Activated naive CD8-positive, alpha-beta T cell (primary cell): ENCODE data around the gene PACRG.

Experiments used
- H3K27ac Mint-ChIP-seq: one replicate; pipeline ENCODE4 v1.8.0; 2021; ENCODE audit warnings: mixed read lengths
- H3K27me3 Mint-ChIP-seq: one replicate; pipeline ENCODE4 v1.8.0; 2021; ENCODE audit warnings: mixed read lengths
- H3K36me3 Mint-ChIP-seq: one replicate; pipeline ENCODE4 v1.8.0; 2021; ENCODE audit warnings: mixed read lengths
- H3K4me1 Mint-ChIP-seq: one replicate; pipeline ENCODE4 v1.8.0; 2021; ENCODE audit warnings: low read depth, mixed read lengths
- H3K4me3 Mint-ChIP-seq: one replicate; pipeline ENCODE4 v1.8.0; 2021; ENCODE audit warnings: mild to moderate bottlenecking, mixed read lengths
- H3K9me3 Mint-ChIP-seq: one replicate; pipeline ENCODE4 v1.8.0; 2021; ENCODE audit warnings: low read depth, mixed read lengths

The PACRG gene

DNA sequence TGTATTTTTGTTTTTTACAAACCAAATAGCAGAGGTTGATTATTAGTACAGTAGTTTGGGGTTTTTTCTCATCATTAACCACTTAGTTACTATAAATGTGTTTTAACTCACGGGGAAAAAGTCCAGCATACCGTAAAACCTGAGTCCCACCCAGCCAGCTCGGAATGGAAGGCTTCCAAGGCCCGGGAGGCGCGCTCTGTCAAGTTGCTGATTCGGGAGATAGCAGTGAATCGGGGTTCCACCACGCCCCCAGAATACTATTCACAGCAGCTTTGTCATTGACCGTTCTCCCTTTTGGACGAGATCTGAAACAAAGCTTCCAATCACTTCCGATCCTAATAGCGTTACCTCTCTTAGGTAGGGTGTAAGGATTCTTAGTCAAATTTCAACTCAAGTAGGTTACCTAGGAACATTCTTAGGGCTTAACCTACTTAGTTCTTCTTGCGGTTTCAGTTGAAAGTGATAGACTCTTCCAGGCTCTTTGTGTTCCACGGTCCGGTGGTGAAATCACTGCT, 453.9 kb downstream of the PACRG start:
- H3K36me3 Mint-ChIP-seq: no peaks in the 10 kb centered on the region
- no peak overlapping the region for H3K4me3 Mint-ChIP-seq
- H3K4me1 Mint-ChIP-seq: no peaks in the 10 kb centered on the region
- no peaks in the 10 kb centered on the region for H3K27me3 Mint-ChIP-seq
- no peaks in the 10 kb centered on the region for H3K9me3 Mint-ChIP-seq
- no peak overlapping the region for H3K27ac Mint-ChIP-seq

DNA sequence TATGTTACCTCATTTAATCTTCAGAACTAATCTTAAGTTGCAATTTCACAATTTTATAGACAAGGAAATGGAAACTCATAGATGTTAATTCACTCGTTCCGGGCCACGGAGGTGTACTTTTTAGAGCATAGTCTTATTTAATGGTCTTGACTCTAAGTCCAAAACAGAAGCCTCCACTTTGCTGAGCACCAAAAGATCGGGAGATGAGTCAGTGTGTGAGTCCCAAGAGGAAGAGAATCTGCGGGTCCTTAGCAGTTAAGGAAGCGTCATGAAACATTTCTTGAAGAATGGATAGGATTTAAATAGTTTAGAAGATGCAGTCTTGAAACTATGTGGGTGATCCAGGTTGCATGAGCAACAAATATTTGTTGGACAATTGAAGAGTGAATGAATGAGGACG, 454.9 kb downstream of the PACRG start:
- H3K4me1 Mint-ChIP-seq: no peaks in the 10 kb centered on the region
- H3K9me3 Mint-ChIP-seq: no peaks in the 10 kb centered on the region
- no peak overlapping the region for H3K4me3 Mint-ChIP-seq
- H3K27me3 Mint-ChIP-seq: no peaks in the 10 kb centered on the region
- no peak overlapping the region for H3K27ac Mint-ChIP-seq
- no peaks in the 10 kb centered on the region for H3K36me3 Mint-ChIP-seq

DNA sequence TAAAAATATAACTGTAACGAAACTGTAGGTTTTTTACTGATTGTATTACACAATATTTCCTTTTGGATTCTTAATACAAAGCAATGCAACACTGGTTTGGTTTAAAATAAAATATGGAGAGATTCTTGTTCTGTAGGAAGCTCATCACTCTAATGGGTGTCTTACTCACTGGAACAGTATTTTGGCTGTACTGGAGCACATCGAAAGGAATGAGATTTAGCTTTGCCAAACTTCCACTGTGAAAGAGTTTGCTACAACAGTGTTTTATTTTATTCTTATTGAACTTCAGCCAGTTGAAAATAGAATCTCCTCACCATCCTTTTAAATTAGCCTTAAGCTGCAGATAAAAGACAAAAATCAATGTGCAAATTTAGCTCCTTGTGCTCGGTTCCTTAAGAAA, 456.0 kb downstream of the PACRG start:
- Mint-ChIP-seq H3K27ac (no peak overlapping the region), H3K9me3 (no peaks in the 10 kb centered on the region), H3K36me3 (no peaks in the 10 kb centered on the region), H3K4me3 (no peak overlapping the region), H3K27me3 (no peaks in the 10 kb centered on the region), H3K4me1 (no peaks in the 10 kb centered on the region)

GRCh38 chr6:163185744-163186143, 458.0 kb downstream of the PACRG start:
- Mint-ChIP-seq H3K4me1 (no peaks in the 10 kb centered on the region), H3K27ac (no peak overlapping the region), H3K27me3 (no peaks in the 10 kb centered on the region), H3K9me3 (no peaks in the 10 kb centered on the region), H3K36me3 (no peaks in the 10 kb centered on the region), H3K4me3 (no peak overlapping the region)

- Mint-ChIP-seq H3K27me3 (no peaks in the 10 kb centered on the region), H3K9me3 (no peaks in the 10 kb centered on the region), H3K4me1 (no peaks in the 10 kb centered on the region), H3K27ac (no peak overlapping the region), H3K36me3 (no peaks in the 10 kb centered on the region), H3K4me3 (no peak overlapping the region)
Measured at GRCh38 chr6:163186527-163186926, 458.8 kb downstream of the PACRG start.

GRCh38 chr6:163187201-163187600, 459.4 kb downstream of the PACRG start:
- no peaks in the 10 kb centered on the region for H3K9me3 Mint-ChIP-seq
- H3K4me1 Mint-ChIP-seq: no peaks in the 10 kb centered on the region
- no peak overlapping the region for H3K4me3 Mint-ChIP-seq
- H3K27ac Mint-ChIP-seq: no peak overlapping the region
- H3K36me3 Mint-ChIP-seq: no peaks in the 10 kb centered on the region
- no peaks in the 10 kb centered on the region for H3K27me3 Mint-ChIP-seq

GRCh38 chr6:163187606-163188005, 459.8 kb downstream of the PACRG start:
- Mint-ChIP-seq H3K9me3 (no peaks in the 10 kb centered on the region), H3K27ac (no peak overlapping the region), H3K27me3 (no peaks in the 10 kb centered on the region), H3K4me1 (no peaks in the 10 kb centered on the region), H3K36me3 (no peaks in the 10 kb centered on the region), H3K4me3 (no peak overlapping the region)

GRCh38 chr6:163188746-163189145, 461.0 kb downstream of the PACRG start:
- no peak overlapping the region for H3K27ac Mint-ChIP-seq
- H3K4me1 Mint-ChIP-seq: no peaks in the 10 kb centered on the region
- H3K36me3 Mint-ChIP-seq: no peaks in the 10 kb centered on the region
- H3K9me3 Mint-ChIP-seq: no peaks in the 10 kb centered on the region
- H3K4me3 Mint-ChIP-seq: no peak overlapping the region
- H3K27me3 Mint-ChIP-seq: no peaks in the 10 kb centered on the region

- Mint-ChIP-seq H3K27me3 (no peaks in the 10 kb centered on the region), H3K4me3 (no peak overlapping the region), H3K9me3 (no peaks in the 10 kb centered on the region), H3K36me3 (no peaks in the 10 kb centered on the region), H3K27ac (no peak overlapping the region), H3K4me1 (no peaks in the 10 kb centered on the region)
Measured at GRCh38 chr6:163189609-163190008, 461.8 kb downstream of the PACRG start.

- Mint-ChIP-seq H3K9me3 (no peaks in the 10 kb centered on the region), H3K4me3 (no peak overlapping the region), H3K27ac (no peak overlapping the region), H3K4me1 (no peaks in the 10 kb centered on the region), H3K27me3 (no peaks in the 10 kb centered on the region), H3K36me3 (no peaks in the 10 kb centered on the region)
Measured at GRCh38 chr6:163190786-163191185, 463.0 kb downstream of the PACRG start.

DNA sequence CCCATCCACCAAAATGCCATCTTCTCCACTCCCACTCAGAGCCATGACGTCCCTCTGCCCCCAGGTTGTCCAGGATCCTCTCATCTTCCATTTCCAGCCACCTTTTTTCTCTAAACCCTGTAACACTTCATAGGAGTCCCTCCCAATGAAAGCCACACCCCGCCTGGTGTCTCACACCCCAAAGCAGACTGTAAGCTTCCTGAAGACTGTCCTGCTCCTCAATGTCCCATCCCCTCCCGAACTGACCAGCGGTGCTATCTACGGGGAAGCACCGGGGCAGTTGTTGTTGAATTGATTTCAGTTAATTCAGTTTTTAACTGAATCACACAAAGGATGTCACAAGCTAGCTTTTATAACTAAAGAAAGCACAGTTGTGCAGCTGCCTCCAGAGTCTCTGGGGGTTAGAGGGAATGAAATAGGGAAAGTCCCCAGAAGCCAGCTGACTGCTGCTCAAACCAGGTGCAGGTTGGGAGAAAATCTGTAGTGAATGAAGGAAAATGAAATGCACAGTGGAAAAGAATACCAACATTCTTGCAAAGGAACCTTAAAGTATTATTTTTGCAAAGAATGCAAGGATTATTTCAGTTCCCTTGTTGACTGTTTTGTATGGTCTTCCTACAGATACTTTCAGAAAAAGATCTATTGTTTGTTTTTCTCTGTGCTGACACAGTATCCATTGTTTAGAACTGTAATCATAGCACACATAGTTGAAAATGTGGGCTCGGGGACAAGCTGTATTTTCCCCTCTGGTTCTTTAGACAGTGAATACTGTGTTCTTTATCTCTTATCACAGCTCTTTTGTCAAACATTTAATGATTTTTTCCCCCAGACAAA, 464.1 kb downstream of the PACRG start:
- no peak overlapping the region for H3K27ac Mint-ChIP-seq
- H3K9me3 Mint-ChIP-seq: no peaks in the 10 kb centered on the region
- H3K4me3 Mint-ChIP-seq: no peak overlapping the region
- no peaks in the 10 kb centered on the region for H3K36me3 Mint-ChIP-seq
- peaks cover 4% of the 10 kb centered on the region for H3K27me3 Mint-ChIP-seq
- no peaks in the 10 kb centered on the region for H3K4me1 Mint-ChIP-seq

DNA sequence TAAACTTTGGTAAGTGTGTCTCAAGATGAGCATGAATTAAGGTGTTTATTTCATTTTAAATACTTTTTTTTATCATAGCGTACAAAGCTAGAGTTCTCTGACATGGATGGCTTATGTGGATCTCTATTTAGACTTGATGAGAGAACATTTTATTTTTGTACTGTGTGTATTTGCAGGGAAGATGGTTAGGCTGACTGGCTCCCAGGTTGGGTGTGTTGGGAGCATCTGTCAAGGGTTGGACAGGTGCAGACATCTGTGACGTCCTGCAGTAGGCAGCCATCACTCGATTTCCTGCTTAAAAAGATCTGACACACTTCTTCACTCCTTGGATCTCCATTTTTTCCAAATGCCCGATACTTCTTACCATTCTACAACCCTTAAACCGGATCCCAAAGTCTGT, 464.8 kb downstream of the PACRG start:
- no peak overlapping the region for H3K27ac Mint-ChIP-seq
- H3K4me3 Mint-ChIP-seq: no peak overlapping the region
- H3K36me3 Mint-ChIP-seq: no peaks in the 10 kb centered on the region
- H3K27me3 Mint-ChIP-seq: peaks cover 4% of the 10 kb centered on the region
- H3K9me3 Mint-ChIP-seq: no peaks in the 10 kb centered on the region
- H3K4me1 Mint-ChIP-seq: no peaks in the 10 kb centered on the region

DNA sequence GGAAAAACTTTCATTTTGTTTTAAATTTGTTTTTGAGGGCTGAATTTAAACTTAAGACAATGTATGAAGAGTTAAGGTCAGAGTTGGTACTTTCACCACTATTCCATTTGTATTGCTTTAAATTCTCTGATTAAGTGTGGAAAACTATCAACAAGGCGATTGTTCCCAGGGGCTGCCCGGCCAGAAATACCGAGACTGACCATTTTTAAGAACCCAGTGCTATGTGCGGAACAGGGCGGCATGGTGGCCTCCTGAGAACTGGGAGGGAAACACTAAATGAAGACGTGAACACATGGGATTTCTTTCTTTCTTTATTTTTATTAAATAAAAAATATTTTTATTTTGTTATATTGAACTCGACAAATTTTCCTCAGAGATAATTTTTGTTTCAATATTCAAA, 465.6 kb downstream of the PACRG start:
- peaks cover 4% of the 10 kb centered on the region for H3K27me3 Mint-ChIP-seq
- H3K27ac Mint-ChIP-seq: no peak overlapping the region
- no peaks in the 10 kb centered on the region for H3K4me1 Mint-ChIP-seq
- H3K9me3 Mint-ChIP-seq: no peaks in the 10 kb centered on the region
- no peak overlapping the region for H3K4me3 Mint-ChIP-seq
- no peaks in the 10 kb centered on the region for H3K36me3 Mint-ChIP-seq

- Mint-ChIP-seq H3K4me1 (no peaks in the 10 kb centered on the region), H3K9me3 (no peaks in the 10 kb centered on the region), H3K27ac (no peak overlapping the region), H3K27me3 (peaks cover 5% of the 10 kb centered on the region), H3K36me3 (no peaks in the 10 kb centered on the region), H3K4me3 (no peak overlapping the region)
Measured at GRCh38 chr6:163195721-163196691, 468.2 kb downstream of the PACRG start.

GRCh38 chr6:163197839-163198238, 470.1 kb downstream of the PACRG start:
- Mint-ChIP-seq H3K4me3 (no peak overlapping the region), H3K27ac (no peak overlapping the region), H3K36me3 (no peaks in the 10 kb centered on the region), H3K4me1 (no peaks in the 10 kb centered on the region), H3K27me3 (peaks cover 9% of the 10 kb centered on the region), H3K9me3 (no peaks in the 10 kb centered on the region)
